Mesenteric fat pad (tissue), 1 donor: Measurements from ENCODE around the gene SLC6A3. TPM values are rescaled to one million over a fixed set of nuclear protein-coding genes. Genes with fewer than 3 reads are reported as not detected.

ENCODE experiments used
- DNase-seq: peaks from one replicate; pipeline ENCODE4 v3.0.0-alpha.2; 2020; ENCODE audit warnings: low spot score
- total RNA-seq: library from RNA; stranded (reverse); fragmentation: NEBNext Ultra II Directional; extraction: Animal tissue kit (Norgen Biotek cat#: 25700); gene quantifications from one replicate; pipeline ENCODE4 v1.2.1, GENCODE V29; 2021
- donor health status: DM: yes; HTN: yes; CAD: no.

The SLC6A3 gene
- total RNA-seq, 1 donor from 2014 or later: not detected

- peak; percentile 26 for DNase-seq
These were observed 22.7 kb downstream of the SLC6A3 start for GRCh38 chr5:1422522-1422921.

- DNase-seq: peak; percentile 83
These were observed 23.5 kb downstream of the SLC6A3 start for GRCh38 chr5:1421521-1422341.

GRCh38 chr5:1420211-1421195 lies 24.7 kb downstream of the SLC6A3 start:
- DNase-seq: peak; percentile 86

GRCh38 chr5:1419476-1420210 lies 25.6 kb downstream of the SLC6A3 start:
- peak; percentile 64 for DNase-seq

GRCh38 chr5:1418921-1419280 lies 26.3 kb downstream of the SLC6A3 start:
- peak; percentile 1 for DNase-seq

- peak; percentile 30 for DNase-seq
These were observed 26.9 kb downstream of the SLC6A3 start for GRCh38 chr5:1418238-1418920.

GRCh38 chr5:1417586-1418225 lies 27.5 kb downstream of the SLC6A3 start:
- DNase-seq: peak; percentile 87

GRCh38 chr5:1416856-1417469 lies 28.3 kb downstream of the SLC6A3 start:
- DNase-seq: no peak

GRCh38 chr5:1415626-1416360 lies 29.4 kb downstream of the SLC6A3 start:
- DNase-seq: no peak

GRCh38 chr5:1415059-1415425 lies 30.2 kb downstream of the SLC6A3 start:
- no peak for DNase-seq

GRCh38 chr5:1414311-1415058 lies 30.8 kb downstream of the SLC6A3 start:
- DNase-seq: no peak

- no peak for DNase-seq
These were observed 31.5 kb downstream of the SLC6A3 start for GRCh38 chr5:1413611-1414241.

GRCh38 chr5:1413211-1413610 lies 32.0 kb downstream of the SLC6A3 start:
- DNase-seq: no peak

- DNase-seq: no peak
These were observed 32.6 kb downstream of the SLC6A3 start for GRCh38 chr5:1412621-1413020.

GRCh38 chr5:1412163-1412562 lies 33.1 kb downstream of the SLC6A3 start:
- no peak for DNase-seq

- no peak for DNase-seq
These were observed 34.1 kb downstream of the SLC6A3 start for GRCh38 chr5:1411099-1411498.

- no peak for DNase-seq
These were observed 34.9 kb downstream of the SLC6A3 start for GRCh38 chr5:1410156-1411014.
